ENCODE data around the gene PTPRM.

DNA sequence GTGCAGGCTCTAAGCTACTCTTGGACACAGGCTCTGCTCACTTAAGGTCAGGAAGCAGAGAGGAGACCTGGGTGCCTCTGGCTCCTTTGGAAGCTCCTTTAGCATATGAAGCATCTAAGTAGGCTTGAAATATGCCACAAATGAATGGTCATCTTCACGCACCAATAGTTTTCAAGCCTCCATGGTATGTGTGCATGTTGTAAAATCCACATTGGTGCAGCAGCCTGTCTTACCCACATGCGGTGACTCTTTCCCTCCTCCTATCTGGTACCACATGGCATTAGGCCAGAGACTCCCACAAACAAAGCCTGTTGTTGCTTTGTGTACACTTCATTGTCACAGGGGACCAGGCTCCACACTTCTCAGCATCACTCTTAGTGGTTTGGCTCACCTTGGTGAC, 599.9 kb downstream of the PTPRM start:
- TF ChIP-seq TAF1 (IDR thresholded peaks at IDR 0.05; ENCODE audit: low read depth, low read length) (no peak), POLR2A (IDR thresholded peaks at IDR 0.05; ENCODE audit: low read depth, low read length) (no peak), POLR2AphosphoS5 (IDR thresholded peaks at IDR 0.05; ENCODE audit: low read depth, low read length) (no peak), PAX5 (IDR thresholded peaks at IDR 0.05; ENCODE audit: insufficient read depth, low read length, severe bottlenecking) (no peak), SPI1 (IDR thresholded peaks at IDR 0.05; ENCODE audit: low read depth, low read length) (no peak), POU2F2 (IDR thresholded peaks at IDR 0.05; ENCODE audit: low read depth, low read length) (no peak)

Measured in GM12891 (cell line).